K562 (cell line): ENCODE results near the gene SLC16A14. TPM values are rescaled to one million over a fixed set of nuclear protein-coding genes. Genes with fewer than 3 reads are reported as not detected.

Experiments
- ATAC-seq: fragments of 200-7000 bp; cut with Tn5 transposase; 3 replicates; pipeline ENCODE4 v1.9.1; 2020; ENCODE audit warnings: moderate library complexity
- BruUV-seq: library from RNA; stranded (reverse); fragments of 400-500 nt; replicated peaks from 2 replicates; lab custom pipeline; 2021; lab: Mats Ljungman, UMichigan
- CTCF ChIA-PET: fragments of 300-600 bp; formaldehyde crosslinking; extraction: SDS; loops from one replicate; lab custom pipeline; 2021; ENCODE audit warnings: low intra/inter-chr PET ratio; lab: Yijun Ruan, JAX
- POLR2A ChIA-PET: fragments of 300-600, 350-650 bp; sonication (Branson Sonifier 250); formaldehyde crosslinking; extraction: SDS; loops from one replicate; lab custom pipeline; 2021; ENCODE audit warnings: antibody characterized with exemption, inconsistent platforms; lab: Yijun Ruan, JAX
- DNase-seq, 4 experiments: peaks; one replicate each; pipeline versions ENCODE4 v3.0.0 to v3.0.0-alpha.2; 2011 to 2018; ENCODE audit warnings: low spot score in 3 of 4, mixed read lengths in 3 of 4; ENCODE audit errors: extremely low read depth in 1 of 4
- FAIRE-seq: peaks from 2 replicates; lab custom pipeline; 2011; peaks lifted over from hg19 to GRCh38; lab: Jason Lieb, UNC
- H2AFZ ChIP-seq: 2 replicates; pipeline ENCODE4 v1.6.0; 2011; ENCODE audit warnings: low read depth, low read length, control low read depth, inconsistent platforms
- H3K27ac ChIP-seq: fragments of 200-600 bp; 3 replicates; pipeline ENCODE4 v1.8.0; 2011; ENCODE audit warnings: low read depth, mild to moderate bottlenecking, control low read depth, inconsistent platforms, low read length, moderate library complexity, mixed read lengths; ENCODE audit errors: extremely low read depth
- H3K27me3 ChIP-seq, 2 experiments: fragments of 300-600 bp in 1 of 2; 2 replicates in 1 of 2; 3 replicates in 1 of 2; pipeline versions ENCODE4 v1.6.0 to v1.8.0; 2011; ENCODE audit warnings: inconsistent platforms in 2 of 2, low read length in 2 of 2, mild to moderate bottlenecking in 1 of 2, mixed read lengths in 1 of 2, moderate library complexity in 1 of 2; ENCODE audit not compliant: control insufficient read depth in 2 of 2, insufficient read depth in 2 of 2
- H3K36me3 ChIP-seq: fragments of 300-600 bp; 3 replicates; pipeline ENCODE4 v1.8.0; 2011; ENCODE audit warnings: mild to moderate bottlenecking, low read length, inconsistent platforms; ENCODE audit not compliant: control insufficient read depth, insufficient read depth
- H3K4me1 ChIP-seq, 2 experiments: fragments of 200-600 bp in 1 of 2; replicated peaks in 1 of 2; 2 replicates in 1 of 2; 3 replicates in 1 of 2; pipeline versions ENCODE4 v1.5.1 to v1.8.0; 2011; ENCODE audit warnings: inconsistent platforms in 2 of 2, low read length in 2 of 2, mild to moderate bottlenecking in 1 of 2, mixed read lengths in 1 of 2, moderate library complexity in 1 of 2; ENCODE audit not compliant: control insufficient read depth in 2 of 2, insufficient read depth in 2 of 2
- H3K4me2 ChIP-seq: 2 replicates; pipeline ENCODE4 v1.6.1; 2011; ENCODE audit warnings: low read length, control low read depth, inconsistent platforms, mixed read lengths; ENCODE audit not compliant: insufficient read depth
- H3K4me3 ChIP-seq: fragments of 200-600 bp; sonication (generic), shearing (Covaris generic); 2 replicates; pipeline ENCODE4 v1.5.1; 2016; ENCODE audit warnings: control low read depth, inconsistent platforms
- H3K79me2 ChIP-seq: fragments of 200-600 bp; 3 replicates; pipeline ENCODE4 v1.8.0; 2011; ENCODE audit warnings: low read length, inconsistent platforms; ENCODE audit not compliant: control insufficient read depth, insufficient read depth
- H3K9ac ChIP-seq, 2 experiments: 2 replicates each; pipeline versions ENCODE4 v1.6.0 to v1.6.1; 2011; ENCODE audit warnings: low read depth in 2 of 2, low read length in 2 of 2, control low read depth in 1 of 2, inconsistent platforms in 1 of 2, mild to moderate bottlenecking in 1 of 2, mixed read lengths in 1 of 2; ENCODE audit not compliant: insufficient read depth in 1 of 2
- H3K9me1 ChIP-seq: one replicate; pipeline ENCODE4 v1.6.0; 2011; ENCODE audit warnings: inconsistent platforms, mild to moderate bottlenecking, low read length, moderate library complexity; ENCODE audit not compliant: control insufficient read depth, insufficient read depth
- H3K9me3 ChIP-seq: replicated peaks from 2 replicates; pipeline ENCODE4 v1.5.1; 2011; ENCODE audit warnings: low read depth, low read length, inconsistent platforms; ENCODE audit not compliant: control insufficient read depth, insufficient read depth
- H4K20me1 ChIP-seq: replicated peaks from 2 replicates; pipeline ENCODE4 v1.6.1; 2011; ENCODE audit warnings: low read length, inconsistent platforms, mixed read lengths; ENCODE audit not compliant: control insufficient read depth, insufficient read depth
- FOSL1 ChIP-seq: fragments of 200-800 bp; sonication (Bioruptor generic); conservative IDR thresholded peaks from 2 replicates; pipeline ENCODE4 v1.6.1; 2016; ENCODE audit warnings: missing genetic modification characterization, missing compliant biosample characterization
- MYNN ChIP-seq, 2 experiments: sonication (generic); formaldehyde crosslinking in 1 of 2; IDR thresholded peaks; 2 replicates each; pipeline versions ENCODE4 v1.5.0 to v1.6.1; 2016 to 2020; ENCODE audit warnings: antibody characterized with exemption in 1 of 2, missing genetic modification reagents in 1 of 2
- PTTG1 ChIP-seq: fragments of 450-650 bp; IDR thresholded peaks from 2 replicates; pipeline ENCODE4 v1.6.1; 2016; ENCODE audit warnings: low read depth, mild to moderate bottlenecking, missing genetic modification characterization, missing compliant biosample characterization
- ZFP1 ChIP-seq: fragments of 450-650 bp; formaldehyde crosslinking; IDR thresholded peaks from 2 replicates; pipeline ENCODE4 v1.4.0; 2020; ENCODE audit warnings: mild to moderate bottlenecking, mixed read lengths
- ZFP36 ChIP-seq: fragments of 150-350 bp; IDR thresholded peaks from 2 replicates; pipeline ENCODE4 v1.6.1; 2018; ENCODE audit warnings: low read length, low read depth; ENCODE audit not compliant: partially characterized antibody
- ZNF696 ChIP-seq: fragments of 250-450 bp; sonication (Bioruptor Pico); conservative IDR thresholded peaks from 2 replicates; pipeline ENCODE4 v1.4.0; 2020; ENCODE audit warnings: mild to moderate bottlenecking, moderate library complexity
- WGBS: fragments of 100-300 bp; shearing (Covaris generic); methylation state at CpG from one replicate; pipeline ENCODE4 v1.1.6; 2016; ENCODE audit warnings: low coverage, mixed read lengths; ENCODE audit not compliant: insufficient coverage; ENCODE audit errors: missing lambda C conversion rate; 5-methylcytosine and 5-hydroxymethylcytosine counted together
- in situ Hi-C: fragments of 300-500 bp; cut with MboI; formaldehyde crosslinking; loops from 4 replicates; pipeline ENCODE4 v1.15.0; 2018; ENCODE audit warnings: inconsistent platforms, mixed read lengths
- intact Hi-C: fragments of 100-400 bp; cut with micrococcal nuclease; formaldehyde crosslinking; loops from 2 replicates; pipeline ENCODE4 v1.14.2; 2022
- polyA plus RNA-seq, 8 experiments: library from polyadenylated mRNA; depleted of rRNA in 4 of 8; stranded (reverse) in 5 of 8; unstranded in 3 of 8; fragments of >200 nt; fragmentation: Nextera tagmentation in 2 of 8; fragmentation: Illumina TruSeq in 1 of 8; extraction: Ambion mirVana in 2 of 8; extraction: Trizol in 1 of 8; gene quantifications; 2 replicates each; pipeline versions ENCODE4 v1.2.1 to v1.2.3, GENCODE V29; 2011 to 2014; ENCODE audit warnings: inconsistent platforms in 1 of 8, missing spikeins in 1 of 8
- total RNA-seq, 7 experiments: library from RNA; depleted of rRNA in 6 of 7; stranded (reverse); fragments of >200 nt in 6 of 7; fragmentation: Illumina TruSeq in 2 of 7; extraction: Trizol in 2 of 7; gene quantifications; 2 replicates each; pipeline versions ENCODE4 v1.2.1 to v1.2.3, GENCODE V29; 2011 to 2021; ENCODE audit warnings: low replicate concordance in 1 of 7
- TF ChIP-seq, protein P1 (sequence below): sonication (generic); formaldehyde crosslinking; IDR thresholded peaks from 2 replicates; pipeline ENCODE4 v1.8.0; 2022; ENCODE audit warnings: mild to moderate bottlenecking, missing genetic modification reagents
- TF ChIP-seq, protein P2 (sequence below), 2 experiments: fragments of 450-650 bp in 1 of 2; sonication (generic) in 1 of 2; formaldehyde crosslinking; conservative IDR thresholded peaks; 2 replicates each; pipeline versions ENCODE4 v1.4.0 to v1.8.1; 2020 to 2022; ENCODE audit warnings: mild to moderate bottlenecking in 1 of 2, missing genetic modification reagents in 1 of 2

The SLC16A14 gene
- total and polyA plus RNA-seq, 9 of the 15 experiments (the other 6 are each of a cell fraction or from before 2014, with no cell fraction given), result not detected

DNA sequence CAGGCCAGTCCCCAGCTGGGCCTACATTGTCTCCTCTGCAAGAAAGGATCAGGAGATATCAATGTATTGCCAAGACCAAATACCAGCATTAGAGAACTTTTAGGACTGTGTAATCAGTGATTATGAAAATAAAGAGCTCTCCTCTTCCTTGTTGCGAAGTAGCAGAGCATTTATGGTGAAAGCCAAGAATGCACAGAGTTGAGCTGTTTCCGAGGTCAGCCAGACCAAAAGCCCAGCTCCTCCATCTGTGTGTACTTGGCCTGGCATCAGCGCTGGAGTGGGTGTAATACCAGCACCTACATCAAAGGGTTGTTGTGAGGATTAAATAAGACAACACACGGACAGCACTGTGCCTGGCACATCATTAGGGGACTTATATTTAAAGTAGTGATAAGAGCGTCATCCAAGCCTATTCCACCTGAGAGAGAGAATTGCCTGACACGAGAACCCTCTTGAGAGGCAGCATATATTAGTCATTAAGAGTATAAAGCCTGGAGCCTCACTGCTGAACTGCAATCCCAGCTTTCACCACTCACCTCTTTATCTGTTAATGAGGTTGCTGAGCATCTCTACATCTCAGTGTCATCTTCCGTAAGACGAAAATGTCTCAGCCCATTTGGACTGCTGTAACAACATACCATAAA is 7.4 kb upstream of the SLC16A14 start:
- CTCF ChIA-PET, result no interaction called here

DNA sequence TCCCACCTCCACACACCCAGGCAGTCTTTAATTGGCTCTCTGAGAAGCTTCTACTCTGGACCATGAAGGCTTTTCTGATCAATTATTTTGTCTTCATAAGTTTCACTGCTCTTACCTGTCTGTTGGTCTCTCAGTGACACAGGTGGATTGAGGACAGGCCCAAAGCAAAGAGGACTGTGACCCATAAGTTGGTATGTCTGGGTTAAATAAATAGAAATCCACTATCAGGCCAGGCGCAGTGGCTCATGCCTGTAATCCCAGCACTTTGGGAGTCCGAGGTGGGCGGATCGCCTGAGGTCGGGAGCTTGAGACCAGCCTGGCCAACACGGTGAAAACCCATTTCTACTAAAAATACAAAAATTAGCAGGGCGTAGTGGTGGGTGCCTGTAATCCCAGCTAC is 2.7 kb upstream of the SLC16A14 start:
- 3% methylated on average over 6 of the region's 7 CpGs for WGBS
- no TSS peak for BruUV-seq
- DNase-seq (no peak), ATAC-seq (no peak), FAIRE-seq (no peak)
- in situ Hi-C loops (no loop called here), intact Hi-C loops (no loop called here)
- no peak overlapping the region for H3K9ac ChIP-seq
- no peak overlapping the region for H2AFZ ChIP-seq
- ChIA-PET POLR2A (interaction anchor here (0.7 kb wide), 1 partner anchor 218 kb away, joined by 3 read pairs; no protein-coding TSS in a partner anchor), CTCF (no interaction called here)
- no peaks in the 10 kb centered on the region for H3K9me3 ChIP-seq
- H3K27ac ChIP-seq, result no peak overlapping the region
- H4K20me1 ChIP-seq, result no peaks in the 10 kb centered on the region
- TF ChIP-seq, protein P1, sequence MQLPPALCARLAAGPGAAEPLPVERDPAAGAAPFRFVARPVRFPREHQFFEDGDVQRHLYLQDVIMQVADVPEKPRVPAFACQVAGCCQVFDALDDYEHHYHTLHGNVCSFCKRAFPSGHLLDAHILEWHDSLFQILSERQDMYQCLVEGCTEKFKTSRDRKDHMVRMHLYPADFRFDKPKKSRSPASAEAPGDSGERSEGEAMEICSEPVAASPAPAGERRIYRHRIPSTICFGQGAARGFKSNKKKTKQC (CRISPR knock-in tag), result no peak
- TF ChIP-seq ZNF696 (no peak), PTTG1 (tag) (no peak), ZFP36 (no peak)
- H3K36me3 ChIP-seq, result no peaks in the 10 kb centered on the region
- H3K4me3 ChIP-seq, result no peak overlapping the region
- H3K27me3 ChIP-seq, result peaks cover 0 to 26% of the 10 kb centered on the region in 2 experiments; a peak in 2 of 5 replicates
- no peak overlapping the region for H3K4me2 ChIP-seq
- no peaks in the 10 kb centered on the region for H3K79me2 ChIP-seq
- peaks cover 0 to 11% of the 10 kb centered on the region in 2 experiments; a peak in 3 of 5 replicates for H3K4me1 ChIP-seq
- H3K9me1 ChIP-seq, result no peaks in the 10 kb centered on the region

More for the DNA sequence above, 7.4 kb upstream of the SLC16A14 start:
- POLR2A ChIA-PET, result interaction anchor here (0.7 kb wide), 1 partner anchor 9 kb away, joined by 3 read pairs; no protein-coding TSS in a partner anchor
- intact Hi-C loops (no loop called here), in situ Hi-C loops (no loop called here)
- no peaks in the 10 kb centered on the region for H3K9me3 ChIP-seq
- DNase-seq, result no peak
- WGBS, result 3% methylated on average over 8 of the region's 8 CpGs
- H2AFZ ChIP-seq, result no peak overlapping the region
- H3K4me1 ChIP-seq, result no peaks in the 10 kb centered on the region
- H3K4me3 ChIP-seq, result no peak overlapping the region
- H3K9ac ChIP-seq, result no peak overlapping the region
- no peaks in the 10 kb centered on the region for H3K9me1 ChIP-seq
- no peaks in the 10 kb centered on the region for H3K36me3 ChIP-seq
- no peak overlapping the region for H3K27ac ChIP-seq
- peaks cover 5 to 18% of the 10 kb centered on the region in 2 experiments; a peak in 4 of 5 replicates for H3K27me3 ChIP-seq
- ATAC-seq, result no peak
- H4K20me1 ChIP-seq, result no peaks in the 10 kb centered on the region
- no peak for TF ChIP-seq MYNN (IDR thresholded peaks at IDR 0.05)
- no peak for TF ChIP-seq MYNN (CRISPR knock-in tag; IDR thresholded peaks at IDR 0.05)
- TF ChIP-seq FOSL1 (tag), result no peak
- TF ChIP-seq ZFP1 (CRISPR knock-in tag), result no peak
- TF ChIP-seq, protein P2, sequence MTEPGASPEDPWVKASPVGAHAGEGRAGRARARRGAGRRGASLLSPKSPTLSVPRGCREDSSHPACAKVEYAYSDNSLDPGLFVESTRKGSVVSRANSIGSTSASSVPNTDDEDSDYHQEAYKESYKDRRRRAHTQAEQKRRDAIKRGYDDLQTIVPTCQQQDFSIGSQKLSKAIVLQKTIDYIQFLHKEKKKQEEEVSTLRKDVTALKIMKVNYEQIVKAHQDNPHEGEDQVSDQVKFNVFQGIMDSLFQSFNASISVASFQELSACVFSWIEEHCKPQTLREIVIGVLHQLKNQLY (CRISPR knock-in tag; conservative IDR thresholded peaks at IDR 0.05), result no peak
- no peak overlapping the region for H3K4me2 ChIP-seq
- no peak for FAIRE-seq
- H3K79me2 ChIP-seq, result no peaks in the 10 kb centered on the region
- BruUV-seq, result no TSS peak
